ENCODE measurements around the gene SLC22A23.

DNA sequence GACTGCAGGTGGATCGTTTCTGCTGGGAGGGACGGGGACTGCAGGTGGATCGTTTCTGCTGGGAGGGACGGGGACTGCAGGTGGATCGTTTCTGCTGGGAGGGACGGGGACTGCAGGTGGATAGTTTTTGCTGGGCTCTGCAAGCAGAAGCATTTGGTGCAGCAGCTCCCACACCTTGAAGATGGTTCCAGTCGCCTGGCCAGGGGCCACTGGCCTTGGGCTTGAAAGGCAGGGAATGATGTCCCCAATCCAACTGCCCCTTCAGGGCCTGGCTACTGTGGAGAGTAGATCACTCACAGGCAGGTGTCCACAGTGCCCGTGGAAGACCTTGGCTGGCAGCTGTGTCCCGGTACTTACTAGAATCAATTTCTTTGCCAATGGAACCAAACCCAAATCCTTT lies 129.9 kb downstream of the SLC22A23 start:
- TF ChIP-seq CTCF (IDR thresholded peaks at IDR 0.05; ENCODE audit: low read depth, low read length, missing input control) (no peak), ATF3 (IDR thresholded peaks at IDR 0.05) (no peak), TAF1 (conservative IDR thresholded peaks at IDR 0.05) (no peak)
